Measurements from ENCODE around the gene CSPG5.

CSPG5 gene

DNA sequence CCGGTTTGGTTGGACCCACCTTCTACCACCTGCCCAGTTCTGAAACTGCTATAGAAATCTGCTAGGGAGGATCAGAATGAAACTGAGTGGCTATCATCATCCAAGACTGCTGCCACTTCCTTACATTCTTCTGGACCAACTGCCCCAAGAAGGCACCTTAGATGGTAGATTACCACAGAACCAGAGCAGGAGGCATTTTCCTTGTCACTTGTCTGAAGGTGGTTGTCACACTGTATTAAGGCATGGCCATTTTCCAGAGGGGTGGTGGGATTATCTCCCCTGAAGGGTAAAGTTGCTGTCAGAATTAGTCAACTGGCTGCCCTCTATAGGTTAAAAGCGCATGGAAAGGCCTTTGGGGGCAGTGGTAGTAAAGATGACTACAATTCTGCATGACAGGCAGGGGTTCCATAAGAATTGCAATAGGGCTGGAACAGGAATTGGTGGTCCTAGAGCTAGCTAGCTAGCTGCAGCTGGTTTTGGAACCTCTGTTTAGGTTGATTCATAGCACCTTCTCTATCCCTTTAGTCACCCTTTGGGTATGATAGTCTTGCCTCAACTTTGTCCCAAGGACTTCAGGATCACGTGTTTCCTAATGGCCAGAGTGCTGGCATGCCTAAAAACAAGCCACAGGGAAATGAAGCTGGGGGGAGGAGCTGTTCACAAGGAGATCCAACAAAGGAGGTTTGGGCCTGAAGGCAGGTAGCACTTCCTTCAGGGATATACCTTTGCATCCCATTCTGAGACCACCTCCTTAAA is 4.8 kb upstream of the CSPG5 start:
- no peak for DNase-seq

DNA sequence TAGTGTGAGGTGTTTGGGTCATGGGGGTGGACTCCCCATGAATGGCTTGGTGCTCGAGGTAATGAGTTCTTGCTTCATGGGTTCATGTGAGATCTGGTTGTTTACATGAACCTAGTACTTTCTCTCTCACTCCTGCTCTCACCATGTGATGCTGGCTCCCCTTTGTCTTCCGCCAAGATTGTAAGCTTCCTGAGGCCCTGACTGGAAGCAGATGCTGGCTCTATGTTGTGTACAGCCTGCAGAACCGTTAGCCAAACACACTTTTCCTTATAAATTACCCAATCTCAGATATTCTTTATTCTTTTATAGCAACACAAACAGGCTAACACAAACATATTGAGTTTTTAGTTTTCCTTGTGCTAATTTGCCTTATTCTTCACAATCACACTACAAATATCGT is 3.2 kb upstream of the CSPG5 start:
- DNase-seq: no peak

DNA sequence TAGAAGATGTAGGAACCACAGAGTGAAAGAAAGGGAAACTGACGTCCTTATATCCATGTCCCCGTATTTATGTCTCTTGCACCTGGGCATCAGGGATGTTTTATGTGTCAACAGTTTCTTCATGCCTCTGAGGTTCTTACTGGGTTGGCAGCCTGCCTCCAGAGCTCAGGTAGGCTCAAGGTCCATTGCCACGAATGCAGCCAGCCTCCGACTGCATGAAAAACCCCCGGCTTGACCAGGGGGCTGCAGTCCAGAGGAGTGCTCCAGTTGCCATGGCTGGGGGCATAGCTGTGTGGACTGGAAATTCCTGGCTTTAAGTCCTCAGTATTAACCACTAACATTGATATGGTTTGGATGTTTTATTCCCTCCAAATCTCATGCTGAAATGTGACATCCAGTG is 2.8 kb upstream of the CSPG5 start:
- no peak for DNase-seq

DNA sequence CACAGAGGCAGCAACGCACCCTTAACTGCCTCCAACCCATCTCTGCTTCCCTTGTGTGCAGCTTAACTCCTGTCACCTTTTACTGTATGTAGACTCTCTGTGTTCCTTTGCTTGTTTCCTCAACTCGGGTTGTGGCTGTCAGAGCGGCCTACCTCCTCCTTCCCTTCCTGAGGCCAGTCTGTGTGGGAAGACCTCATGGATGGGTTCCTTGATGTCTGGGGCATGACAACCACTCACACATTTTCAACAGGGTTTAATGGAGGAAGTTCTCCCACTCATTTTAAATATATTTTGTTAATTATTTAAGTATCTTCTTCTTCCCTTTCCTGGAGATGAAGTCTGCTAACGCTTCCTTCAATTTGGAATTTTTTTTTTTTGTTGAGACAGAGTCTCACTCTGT is 1.8 kb upstream of the CSPG5 start:
- no peak for DNase-seq

DNA sequence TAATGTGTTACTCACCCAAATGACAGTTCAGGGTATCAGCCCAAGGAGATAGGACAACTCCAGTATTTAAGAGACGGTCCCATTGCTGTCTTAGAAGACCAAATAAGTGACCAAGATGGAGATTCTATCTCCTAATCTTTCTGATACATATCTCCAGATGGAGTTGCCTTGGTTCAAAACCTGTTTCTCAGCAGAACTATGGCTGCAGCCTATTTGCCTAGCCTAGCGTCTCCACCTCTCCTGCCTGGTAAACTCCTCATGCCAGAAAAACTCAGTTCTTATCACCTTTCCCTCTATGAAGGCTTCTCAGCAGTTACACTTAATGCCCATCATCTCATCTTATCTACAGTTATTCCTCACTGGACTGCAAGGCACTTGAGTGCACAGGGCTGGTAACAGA is 1.2 kb upstream of the CSPG5 start:
- no peak for DNase-seq

DNA sequence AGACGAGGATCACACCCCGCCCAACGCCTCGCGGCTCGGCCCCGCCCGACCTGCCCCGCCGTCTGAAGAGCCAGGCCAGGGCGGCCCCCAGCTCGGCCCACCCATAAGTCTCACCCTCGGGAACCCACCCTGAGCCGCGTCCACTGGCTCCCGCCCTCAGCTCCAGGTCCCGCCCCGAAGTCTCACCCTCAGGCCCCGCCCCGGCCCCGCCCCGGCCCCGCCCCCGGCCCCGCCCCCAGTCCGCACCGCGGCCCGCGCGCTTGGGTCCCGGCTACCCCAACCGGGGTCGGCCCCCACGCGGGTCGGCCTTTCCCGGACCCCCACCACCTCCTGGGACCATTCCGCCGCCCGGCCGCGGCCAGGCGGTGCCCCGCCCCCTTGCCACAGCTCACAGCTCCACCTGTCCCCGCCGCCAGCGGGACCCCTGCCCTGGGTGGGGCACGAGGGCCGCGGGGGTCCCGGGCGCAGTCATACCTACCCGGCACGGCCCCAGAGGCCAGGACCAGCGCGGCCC is 489 bp downstream of the CSPG5 start:
- DNase-seq: peak; percentile 8 to 17

DNA sequence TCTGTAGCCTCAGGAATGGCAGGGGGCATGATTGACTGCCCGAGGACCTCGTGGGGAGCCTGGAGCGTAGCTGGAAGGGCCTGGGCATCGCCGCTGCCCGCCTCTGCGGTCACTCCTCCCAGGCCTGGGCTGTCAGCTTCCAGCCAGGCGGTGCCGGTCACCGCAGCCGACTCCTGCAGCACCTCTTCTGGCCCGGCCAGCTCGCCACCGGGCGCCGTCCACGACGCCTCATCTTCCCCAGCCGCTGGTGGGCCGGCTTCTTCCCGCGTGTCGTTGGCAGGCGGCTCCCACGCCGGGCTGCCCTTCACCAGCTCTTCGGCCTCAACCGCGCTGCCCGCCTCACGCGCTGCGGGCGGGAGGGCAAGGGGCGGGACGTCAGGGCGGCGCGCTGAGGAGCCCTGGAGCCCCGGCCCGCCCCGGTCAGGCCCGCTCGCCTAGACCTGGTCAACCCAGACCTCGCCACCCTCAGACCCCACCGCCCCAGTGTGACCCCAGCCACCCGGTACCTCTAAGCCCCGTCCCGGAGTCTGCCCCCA is 1.0 kb downstream of the CSPG5 start:
- DNase-seq: no peak

DNA sequence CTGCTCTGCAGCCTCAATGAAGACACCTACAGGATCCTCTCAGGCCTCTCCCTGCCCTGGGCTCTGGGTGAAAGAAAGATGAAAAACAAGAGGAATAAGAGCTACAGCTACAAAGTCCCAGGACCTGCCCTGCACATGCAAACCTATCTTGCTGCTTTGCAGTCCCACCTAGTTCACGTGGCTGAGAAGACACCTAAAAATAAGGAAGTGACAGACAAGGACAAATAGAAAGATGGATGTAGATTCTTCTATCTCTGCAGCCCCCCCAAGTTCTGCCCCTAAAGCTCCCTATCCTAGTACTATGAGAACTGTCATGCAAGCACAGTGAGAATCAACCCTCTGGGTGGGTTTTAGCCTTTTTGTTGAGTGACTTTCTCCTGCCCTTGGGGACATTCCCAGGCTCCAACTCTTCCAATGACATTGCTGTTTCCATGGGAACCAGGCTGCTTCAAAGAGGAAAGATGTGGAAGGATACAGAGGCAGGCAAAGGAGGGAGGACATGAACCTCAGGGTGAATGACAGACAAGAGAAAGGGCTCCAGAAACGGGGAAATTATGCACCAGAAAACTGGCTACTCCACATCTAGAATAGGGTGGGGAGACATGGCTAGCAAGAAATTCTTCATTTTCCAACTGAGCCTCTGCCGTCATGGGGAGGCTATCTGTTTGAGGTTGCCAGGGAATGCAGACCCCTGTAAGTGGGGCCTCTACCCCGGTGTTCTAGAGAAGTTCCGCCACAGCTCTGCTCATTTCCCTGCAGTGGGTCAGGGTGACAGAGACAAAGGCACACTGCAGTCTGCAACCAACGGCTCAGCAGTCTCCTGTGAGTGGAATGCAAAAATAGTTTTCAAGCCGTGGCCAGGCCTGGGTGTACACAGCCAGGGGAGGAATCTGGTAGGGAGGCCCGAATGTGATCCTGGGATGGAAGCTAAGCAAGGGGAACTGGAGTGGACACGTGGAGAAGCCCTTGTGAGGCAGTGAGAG is 5.2 kb downstream of the CSPG5 start:
- DNase-seq: no peak

DNA sequence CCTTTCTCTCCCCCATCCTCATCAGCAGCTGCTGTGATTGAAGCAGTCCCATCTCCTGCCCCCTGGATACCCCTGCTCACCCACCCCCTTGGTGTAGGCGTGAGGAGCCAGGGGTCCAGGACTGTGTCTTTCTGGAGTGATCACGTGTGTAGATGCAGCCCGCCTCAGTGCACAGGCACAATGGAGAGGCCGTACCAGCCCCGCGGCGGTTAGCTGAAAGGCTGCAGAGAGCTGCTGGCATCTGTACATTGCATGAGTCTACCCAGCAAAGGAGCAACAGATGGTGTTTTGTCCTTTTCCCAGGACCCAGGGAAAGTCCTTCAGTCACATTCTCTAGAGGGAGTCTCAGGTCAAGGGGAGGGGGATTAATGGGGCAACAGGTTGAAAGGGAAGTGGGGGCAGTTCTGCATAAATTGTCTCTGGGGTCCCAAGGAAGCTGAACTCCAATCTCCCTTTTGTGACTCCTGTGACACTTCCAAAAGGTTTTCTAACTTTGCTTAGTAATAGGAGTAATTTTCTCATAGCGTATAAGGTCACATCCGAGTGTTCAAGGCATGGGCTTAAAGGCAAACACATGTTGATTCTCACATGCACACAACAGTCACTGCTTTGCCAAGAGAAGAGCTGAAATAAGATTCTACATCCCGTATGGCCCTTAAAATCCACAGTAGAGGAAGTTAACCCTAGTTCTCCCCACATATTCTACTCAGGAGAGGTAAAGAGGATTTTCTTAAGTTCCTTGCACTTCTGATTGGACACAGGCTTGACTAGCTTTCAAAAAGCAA is 7.1 kb downstream of the CSPG5 start:
- no peak for DNase-seq

DNA sequence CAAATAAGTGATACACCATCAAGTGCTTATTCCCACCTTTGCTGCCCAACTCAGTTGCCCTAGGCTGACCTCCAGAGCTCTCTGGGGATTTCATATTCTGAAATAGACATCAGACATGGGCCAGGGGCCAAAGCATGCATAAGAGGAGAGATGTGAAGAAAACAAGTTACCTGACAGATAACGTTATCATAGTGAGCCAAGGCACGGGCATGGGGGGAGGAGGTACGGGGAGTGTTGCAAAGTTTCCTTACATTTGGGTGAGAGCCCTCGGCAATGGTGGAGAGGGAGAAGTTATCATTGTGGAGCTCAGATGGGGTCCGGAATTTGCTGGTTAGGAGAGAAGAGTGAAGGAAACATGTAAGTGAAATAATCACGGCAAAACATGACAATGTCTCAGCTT is 9.8 kb downstream of the CSPG5 start:
- DNase-seq: no peak

DNA sequence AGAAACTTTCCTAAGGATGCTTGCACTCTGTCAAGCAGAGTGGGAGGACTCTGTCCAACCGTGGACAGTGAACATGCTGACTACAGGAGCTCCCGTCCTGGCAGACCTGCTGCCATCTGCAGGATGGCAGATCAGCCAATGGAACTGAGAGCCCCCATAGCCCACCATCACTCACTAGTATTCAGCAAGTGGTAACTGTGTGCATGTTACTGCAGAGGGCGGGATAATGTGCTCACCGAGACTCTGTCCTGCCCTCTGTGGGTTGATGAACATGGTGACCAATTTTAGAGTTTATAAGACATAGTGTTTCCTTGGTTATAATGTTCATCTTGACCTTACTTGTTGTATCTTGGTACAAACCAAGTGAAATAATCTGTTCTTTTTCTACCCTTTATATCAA is 11.5 kb downstream of the CSPG5 start:
- DNase-seq: no peak

DNA sequence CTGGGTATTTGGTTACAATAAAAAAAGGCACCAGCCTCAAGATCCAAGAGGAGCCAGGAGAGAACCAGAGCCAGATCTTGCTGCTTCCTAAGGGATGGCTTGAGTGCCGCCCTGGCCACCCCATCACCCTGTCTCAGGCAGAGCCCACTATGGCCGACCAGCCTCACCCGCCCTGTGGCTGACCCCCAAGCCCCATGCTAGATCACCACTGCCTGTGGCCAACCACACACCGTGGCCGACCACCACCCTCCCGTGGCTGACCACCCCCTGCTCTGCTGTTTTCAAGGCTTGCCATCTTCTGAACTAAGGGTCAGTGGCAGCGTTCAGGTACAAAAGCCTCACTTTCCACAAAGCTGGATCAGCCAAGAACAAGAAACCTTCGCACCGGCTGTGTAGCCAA is 12.0 kb downstream of the CSPG5 start:
- no peak for DNase-seq

DNA sequence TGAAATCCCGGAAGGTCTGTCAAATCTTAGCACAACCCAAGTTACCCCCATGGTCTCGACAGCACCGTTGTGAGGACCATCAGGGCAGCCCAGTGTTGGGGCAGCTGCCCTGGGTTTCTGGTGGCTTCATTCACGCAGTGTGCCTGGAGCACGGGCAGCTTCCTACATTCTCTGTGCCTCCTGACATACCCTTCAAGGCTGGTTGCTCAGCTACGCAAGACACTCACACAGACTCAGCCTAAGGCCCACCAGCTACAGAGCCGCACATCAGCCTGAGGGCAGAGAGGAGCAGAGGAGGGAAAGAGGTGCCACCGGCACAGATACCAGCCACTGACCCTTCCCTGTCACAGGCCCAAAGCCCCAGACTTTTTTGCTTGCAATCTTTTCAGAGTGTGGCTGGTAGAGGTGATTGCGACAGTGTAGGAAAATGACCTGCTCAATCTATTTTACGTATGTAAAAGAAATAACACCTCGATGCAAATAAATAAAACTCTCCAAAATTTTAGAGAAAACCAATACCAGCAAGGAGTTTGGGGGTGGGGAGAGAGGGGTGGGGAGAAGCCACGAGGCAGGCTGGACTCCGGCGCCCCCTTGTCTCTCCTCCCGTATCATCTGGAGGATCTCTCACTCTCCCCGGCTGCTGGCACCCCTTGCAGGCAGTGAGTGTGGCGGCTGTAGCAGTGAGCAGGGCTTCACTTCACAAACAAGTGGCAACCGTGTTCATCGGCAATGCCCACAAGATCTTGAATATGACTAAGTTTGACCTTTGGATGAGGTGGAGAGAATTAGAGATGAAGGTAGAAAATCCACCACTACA is 12.7 kb downstream of the CSPG5 start:
- DNase-seq: no peak

DNA sequence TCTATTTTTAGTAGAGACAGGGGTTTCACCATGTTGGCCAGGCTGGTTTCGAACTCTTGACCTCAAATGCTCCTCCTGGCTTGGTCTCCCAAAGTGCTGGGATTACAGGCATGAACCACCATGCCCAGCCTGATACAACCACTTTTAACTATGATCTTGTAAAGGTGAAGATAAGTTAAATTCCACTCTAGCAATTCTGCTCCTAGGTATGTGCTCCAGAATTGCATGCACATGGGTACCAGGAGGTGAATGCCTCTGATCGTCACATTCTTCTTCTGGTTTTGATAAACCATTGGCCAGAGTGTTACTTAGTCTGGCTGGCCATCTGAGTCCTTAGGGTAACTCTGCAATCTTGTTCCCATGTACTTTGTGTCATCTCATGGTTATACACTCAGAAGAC is 22.3 kb downstream of the CSPG5 start:
- DNase-seq: no peak

DNA sequence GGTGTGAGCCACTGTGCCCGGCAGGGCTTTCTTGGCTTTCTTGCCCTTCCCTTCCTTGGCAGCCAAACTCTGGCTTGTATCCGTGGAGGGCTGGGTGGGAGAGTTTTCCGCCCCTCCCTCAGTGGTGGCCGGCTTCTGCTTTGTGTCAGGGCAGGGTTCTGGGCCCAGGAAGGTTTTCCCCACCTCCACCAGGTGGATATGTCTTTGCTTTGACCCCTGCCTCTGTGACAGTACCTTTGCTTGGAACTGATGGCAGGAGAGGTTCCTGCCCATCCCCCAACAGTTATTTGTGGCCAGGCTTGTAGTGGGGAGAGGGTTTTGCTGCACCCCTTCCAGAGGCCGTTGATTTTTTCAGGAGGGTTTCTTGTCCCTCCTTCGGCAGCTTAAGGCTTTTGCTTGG is 24.3 kb downstream of the CSPG5 start:
- no peak for DNase-seq

DNA sequence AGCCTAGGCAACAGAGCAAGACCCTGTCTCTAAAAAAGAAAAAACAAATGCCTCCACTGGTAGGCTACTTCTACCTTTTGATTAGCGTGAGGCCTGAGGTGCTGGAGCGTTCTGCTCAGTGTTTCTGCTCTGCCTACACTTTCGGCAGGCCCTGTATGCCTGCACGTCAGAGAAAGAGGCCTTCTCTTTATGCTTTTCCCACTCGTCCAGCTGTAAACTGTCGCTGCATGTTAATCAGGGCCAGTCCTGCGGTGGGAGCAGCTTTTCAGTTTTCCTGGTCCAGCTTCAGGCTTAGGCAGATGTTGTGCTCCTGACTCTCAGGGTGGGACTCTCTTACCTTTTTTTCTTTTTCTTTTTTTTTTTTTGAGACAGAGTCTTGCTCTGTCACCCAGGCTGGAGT is 25.3 kb downstream of the CSPG5 start:
- DNase-seq: no peak

DNA sequence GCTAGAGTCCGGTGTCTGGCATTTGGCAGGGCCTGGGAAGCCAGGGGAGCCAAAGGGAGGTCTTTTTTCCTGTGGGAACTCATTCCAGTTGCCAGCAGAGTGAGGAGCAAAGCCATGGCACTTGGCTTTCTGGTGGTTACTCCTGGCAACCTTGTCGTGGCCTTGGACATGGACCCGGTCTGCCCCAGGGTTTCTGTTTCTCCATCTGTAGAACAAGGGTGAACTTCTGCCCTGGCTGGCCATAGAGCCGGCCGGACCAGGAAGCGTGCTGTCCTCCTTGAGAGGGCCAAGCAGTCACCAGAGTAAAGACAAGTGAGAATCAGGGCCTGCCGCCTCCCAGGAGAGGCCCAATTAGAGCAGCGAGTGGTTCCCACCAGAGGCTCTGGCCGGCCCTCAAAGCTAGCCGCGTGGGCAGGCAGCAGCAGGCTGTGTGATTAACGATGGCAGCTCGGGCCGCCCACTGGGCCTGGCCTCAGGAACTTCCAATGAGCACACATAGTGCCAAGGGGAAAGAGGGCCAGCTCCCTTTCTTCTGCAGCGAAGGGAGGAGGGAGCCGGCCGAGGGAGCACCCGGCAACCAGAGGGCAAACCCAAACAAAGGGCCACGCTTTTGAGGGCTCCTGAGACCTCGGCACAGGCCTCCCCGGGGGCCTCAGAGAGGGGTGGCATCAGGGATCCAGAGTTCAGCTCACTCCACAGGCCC is 36.0 kb downstream of the CSPG5 start:
- DNase-seq: no peak

DNA sequence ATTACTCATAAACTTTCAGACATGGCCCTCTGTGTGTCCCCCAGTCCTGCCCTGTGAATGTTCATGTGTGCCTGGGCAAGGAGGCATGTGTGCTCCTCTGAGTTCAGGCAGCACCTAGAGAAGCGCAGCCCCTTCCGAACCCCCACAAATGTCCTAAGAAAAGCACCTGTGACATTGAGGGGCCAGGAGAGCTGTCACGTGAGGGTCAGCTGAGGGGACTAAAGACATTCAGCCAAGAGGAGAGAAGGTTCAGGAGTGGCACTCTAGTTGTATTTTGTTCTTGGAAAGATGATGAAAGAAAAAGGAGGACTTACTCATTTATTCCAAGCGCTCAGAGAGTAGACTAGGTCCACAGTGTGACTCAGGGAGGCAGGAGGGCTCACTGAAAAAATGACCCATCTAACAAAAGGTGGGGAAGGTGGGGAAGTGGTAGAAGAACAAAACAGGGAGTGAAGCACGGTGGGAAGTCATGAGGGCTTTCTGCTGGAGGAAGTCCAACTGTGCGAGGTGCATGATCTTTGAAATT is 37.0 kb downstream of the CSPG5 start:
- DNase-seq: no peak

DNA sequence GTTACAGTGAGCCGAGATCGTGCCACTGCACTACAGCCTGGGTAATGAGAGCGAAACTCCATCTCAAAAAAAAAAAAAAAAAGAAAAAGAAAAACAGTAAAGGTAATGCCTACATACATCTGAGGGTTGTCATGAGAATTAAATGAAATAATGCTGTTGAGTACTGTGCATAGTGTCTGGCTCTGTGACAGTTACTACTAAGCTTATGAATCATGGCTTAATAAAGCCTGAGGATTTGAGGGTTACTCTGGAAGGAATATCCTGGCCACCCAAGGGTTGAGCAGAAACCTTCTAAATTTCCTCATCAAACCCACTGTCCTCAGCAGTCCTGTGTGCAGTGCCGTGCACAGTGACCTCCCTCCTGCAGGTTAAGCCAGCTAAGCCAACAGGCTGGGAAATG is 38.4 kb downstream of the CSPG5 start:
- DNase-seq: no peak

DNA sequence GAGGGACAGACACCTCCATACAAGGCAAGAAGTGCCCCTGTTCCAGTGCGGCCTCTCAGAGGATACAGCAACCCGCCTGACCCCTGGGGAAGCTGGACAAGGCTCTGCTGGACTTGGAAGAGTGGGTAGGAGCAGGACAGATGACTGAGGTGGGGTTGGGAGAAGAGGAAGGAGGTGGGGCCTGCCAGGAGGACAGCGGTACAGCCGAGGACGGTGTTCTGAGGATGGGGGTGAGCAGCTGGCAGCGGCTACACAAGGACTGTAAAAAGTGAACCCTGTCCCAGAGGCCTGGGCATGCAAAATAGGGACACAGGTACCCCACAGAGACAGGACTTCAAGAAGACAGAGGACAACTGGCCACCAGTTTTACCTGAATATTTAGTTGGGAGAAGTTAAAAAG is 41.7 kb downstream of the CSPG5 start:
- DNase-seq: no peak
